ENCODE results near the gene FBXL12. TPM values are rescaled to one million over a fixed set of nuclear protein-coding genes. Genes with fewer than 3 reads are reported as not detected.
"Not testable (repeated sequence)": the region's sequence is repeated elsewhere in the genome, so short reads cannot be mapped to it uniquely, and the experiment has no call there.

Gene FBXL12
- total RNA-seq, 2 donors from 2014 or later = 30.7 to 36.0 TPM

- ATAC-seq = peak; percentile 21 to 56
- no peaks in the 10 kb centered on the region for H3K9me3 Mint-ChIP-seq
- DNase-seq (ENCODE audit: low spot score in 2 of 2) = no peak
- H3K36me3 Mint-ChIP-seq = peaks cover 5 to 21% of the 10 kb centered on the region in 2 donors
- H3K27ac Mint-ChIP-seq = peak overlapping the region; percentile 35 to 65
Measured at GRCh38 chr19:9848060-9848459, 29.2 kb upstream of the FBXL12 start.

- ATAC-seq (peak; percentile 76 to 79), DNase-seq (ENCODE audit: low spot score in 2 of 2) (peak in 1 of 2 donors; percentile 52)
- H3K27ac Mint-ChIP-seq = peak overlapping the region; percentile 2 to 60
- H3K36me3 Mint-ChIP-seq = peaks cover 9 to 26% of the 10 kb centered on the region in 2 donors
- no peaks in the 10 kb centered on the region for H3K9me3 Mint-ChIP-seq
Measured at GRCh38 chr19:9847087-9847671, 28.3 kb upstream of the FBXL12 start.

GRCh38 chr19:9843626-9844273 lies 24.9 kb upstream of the FBXL12 start:
- not testable (repeated sequence) for ATAC-seq, H3K9me3 Mint-ChIP-seq
- H3K27ac Mint-ChIP-seq = peak overlapping the region in 1 of 2 donors; percentile 50

GRCh38 chr19:9842834-9843625 lies 24.2 kb upstream of the FBXL12 start:
- ATAC-seq (no peak), DNase-seq (ENCODE audit: low spot score in 2 of 2) (no peak)
- Mint-ChIP-seq H3K36me3 (peaks cover 19 to 36% of the 10 kb centered on the region in 2 donors), H3K27ac (peak overlapping the region in 1 of 2 donors; percentile 50), H3K9me3 (no peaks in the 10 kb centered on the region)

More at GRCh38 chr19:9843626-9844273, 24.9 kb upstream of the FBXL12 start:
- H3K36me3 Mint-ChIP-seq = peaks cover 19 to 36% of the 10 kb centered on the region in 2 donors
- DNase-seq (ENCODE audit: low spot score in 2 of 2) = not testable (repeated sequence)

GRCh38 chr19:9839415-9839814 lies 20.5 kb upstream of the FBXL12 start:
- Mint-ChIP-seq H3K9me3 (no peaks in the 10 kb centered on the region), H3K36me3 (peaks cover 27% of the 10 kb centered on the region in 2 donors), H3K27ac (peak overlapping the region in 1 of 2 donors; percentile 36)
- ATAC-seq = no peak
- DNase-seq (ENCODE audit: low spot score in 2 of 2) = no peak

GRCh38 chr19:9838324-9838723 lies 19.4 kb upstream of the FBXL12 start:
- no peaks in the 10 kb centered on the region for H3K9me3 Mint-ChIP-seq
- H3K27ac Mint-ChIP-seq = no peak overlapping the region
- ATAC-seq = no peak
- DNase-seq (ENCODE audit: low spot score in 2 of 2) = no peak
- peaks cover 17 to 25% of the 10 kb centered on the region in 2 donors for H3K36me3 Mint-ChIP-seq

GRCh38 chr19:9836021-9836420 lies 17.1 kb upstream of the FBXL12 start:
- H3K36me3 Mint-ChIP-seq = peaks cover 0 to 8% of the 10 kb centered on the region in 2 donors
- H3K9me3 Mint-ChIP-seq = no peaks in the 10 kb centered on the region
- ATAC-seq (no peak), DNase-seq (ENCODE audit: low spot score in 2 of 2) (no peak)
- H3K27ac Mint-ChIP-seq = peak overlapping the region; percentile 80 to 93

GRCh38 chr19:9835507-9835949 lies 16.6 kb upstream of the FBXL12 start:
- ATAC-seq = no peak
- peak overlapping the region in 1 of 2 donors; percentile 80 for H3K27ac Mint-ChIP-seq
- DNase-seq (ENCODE audit: low spot score in 2 of 2) = no peak
- H3K9me3 Mint-ChIP-seq = no peaks in the 10 kb centered on the region
- peaks cover 0 to 8% of the 10 kb centered on the region in 2 donors for H3K36me3 Mint-ChIP-seq

GRCh38 chr19:9834726-9835506 lies 16.0 kb upstream of the FBXL12 start, which contains the start of gene PIN1:
Gene PIN1, plus strand, starts transcription at chr19:9835318. Its CDS starts 27 bp downstream, at chr19:9835345.
- peaks cover 0 to 8% of the 10 kb centered on the region in 2 donors for H3K36me3 Mint-ChIP-seq
- H3K9me3 Mint-ChIP-seq = no peaks in the 10 kb centered on the region
- peak within 1 kb of the TSS; percentile 80 to 93 for H3K27ac Mint-ChIP-seq
- DNase-seq (ENCODE audit: low spot score in 2 of 2) (peak; percentile 99), ATAC-seq (peak; percentile 98)

- peak overlapping the region in 1 of 2 donors; percentile 63 for H3K27ac Mint-ChIP-seq
- no peaks in the 10 kb centered on the region for H3K9me3 Mint-ChIP-seq
- ATAC-seq (no peak), DNase-seq (ENCODE audit: low spot score in 2 of 2) (no peak)
- peaks cover 0 to 8% of the 10 kb centered on the region in 2 donors for H3K36me3 Mint-ChIP-seq
Measured at GRCh38 chr19:9834307-9834725, 15.4 kb upstream of the FBXL12 start.

- ATAC-seq = no peak
- H3K36me3 Mint-ChIP-seq = peaks cover 12 to 20% of the 10 kb centered on the region in 2 donors
- DNase-seq (ENCODE audit: low spot score in 2 of 2) = no peak
- peak overlapping the region; percentile 92 to 100 for H3K27ac Mint-ChIP-seq
- H3K9me3 Mint-ChIP-seq = no peaks in the 10 kb centered on the region
Measured at GRCh38 chr19:9828551-9829063, 9.7 kb upstream of the FBXL12 start.

GRCh38 chr19:9827289-9828238 lies 8.7 kb upstream of the FBXL12 start, which contains the start of gene UBL5:
Gene UBL5, plus strand, starts transcription at chr19:9827918. Its CDS starts 420 bp downstream, at chr19:9828338.
- DNase-seq (ENCODE audit: low spot score in 2 of 2) (peak; percentile 87 to 88), ATAC-seq (peak; percentile 99)
- Mint-ChIP-seq H3K27ac (peak within 1 kb of the TSS; percentile 92 to 100), H3K36me3 (peaks cover 12 to 20% of the 10 kb centered on the region in 2 donors), H3K9me3 (no peaks in the 10 kb centered on the region)

GRCh38 chr19:9823816-9824215 lies 4.9 kb upstream of the FBXL12 start:
- DNase-seq (ENCODE audit: low spot score in 2 of 2) (no peak), ATAC-seq (no peak)
- H3K27ac Mint-ChIP-seq = peak overlapping the region in 1 of 2 donors; percentile 88
- H3K36me3 Mint-ChIP-seq = peaks cover 12 to 18% of the 10 kb centered on the region in 2 donors
- no peaks in the 10 kb centered on the region for H3K9me3 Mint-ChIP-seq

GRCh38 chr19:9820034-9820433 lies 1.2 kb upstream of the FBXL12 start:
- ATAC-seq, H3K9me3 Mint-ChIP-seq: not testable (repeated sequence)
- H3K27ac Mint-ChIP-seq = peak overlapping the region in 1 of 2 donors; percentile 97
- H3K36me3 Mint-ChIP-seq = peaks cover 12 to 30% of the 10 kb centered on the region in 2 donors
- peak in 1 of 2 donors; percentile 58 for DNase-seq (ENCODE audit: low spot score in 2 of 2)

GRCh38 chr19:9819596-9819909 lies 674 bp upstream of the FBXL12 start:
- Mint-ChIP-seq H3K9me3 (peaks cover 4 to 9% of the 10 kb centered on the region in 2 donors), H3K27ac (peak overlapping the region; percentile 65 to 97), H3K36me3 (peaks cover 12 to 35% of the 10 kb centered on the region in 2 donors)
- ATAC-seq (no peak), DNase-seq (ENCODE audit: low spot score in 2 of 2) (no peak)
